Neural progenitor cell (in vitro differentiated cells): Measurements from ENCODE around the gene ZNRF1. TPM values are rescaled to one million over a fixed set of nuclear protein-coding genes. Genes with fewer than 3 reads are reported as not detected.
"Not testable (repeated sequence)": the region's sequence is repeated elsewhere in the genome, so short reads cannot be mapped to it uniquely, and the experiment has no call there.

Source experiments
- DNase-seq: peaks from one replicate; pipeline ENCODE4 v3.0.0-alpha.2; 2016; ENCODE audit warnings: low spot score
- H2AFZ ChIP-seq: fragments of 200-600 bp; sonication (generic); replicated peaks from 2 replicates; pipeline ENCODE4 v1.6.1; 2016; ENCODE audit warnings: antibody characterized with exemption
- H3F3A ChIP-seq: fragments of 200-600 bp; sonication (generic); 2 replicates; pipeline ENCODE4 v1.6.1; 2016; ENCODE audit warnings: antibody characterized with exemption, low read depth
- H3K27ac ChIP-seq: fragments of 200-600 bp; sonication (generic); 2 replicates; pipeline ENCODE4 v1.5.1; 2016; ENCODE audit warnings: mild to moderate bottlenecking
- H3K27me3 ChIP-seq: fragments of 200-600 bp; sonication (generic); 2 replicates; pipeline ENCODE4 v1.6.1; 2016; ENCODE audit warnings: mild to moderate bottlenecking, moderate library complexity
- H3K36me3 ChIP-seq: fragments of 200-600 bp; sonication (generic); 2 replicates; pipeline ENCODE4 v1.5.1; 2016
- H3K4me1 ChIP-seq: fragments of 200-600 bp; sonication (generic); 2 replicates; pipeline ENCODE4 v1.6.1; 2016; ENCODE audit warnings: mixed run types
- H3K4me2 ChIP-seq: fragments of 200-600 bp; sonication (generic); 2 replicates; pipeline ENCODE4 v1.6.1; 2016
- H3K4me3 ChIP-seq: fragments of 200-600 bp; sonication (generic); 2 replicates; pipeline ENCODE4 v1.5.1; 2016
- H3K79me2 ChIP-seq: fragments of 200-600 bp; sonication (generic); 2 replicates; pipeline ENCODE4 v1.6.1; 2016; ENCODE audit warnings: low read depth
- H3K9ac ChIP-seq: fragments of 200-600 bp; sonication (generic); 2 replicates; pipeline ENCODE4 v1.6.1; 2016
- H3K9me3 ChIP-seq: fragments of 200-600 bp; sonication (generic); 2 replicates; pipeline ENCODE4 v1.5.1; 2016; ENCODE audit warnings: low read depth
- H4K20me1 ChIP-seq: fragments of 200-600 bp; sonication (generic); 2 replicates; pipeline ENCODE4 v1.6.1; 2016; ENCODE audit warnings: low read depth
- H3K27ac Mint-ChIP-seq: 3 replicates; pipeline ENCODE4 v1.8.0; 2021; ENCODE audit warnings: mixed read lengths
- H3K27me3 Mint-ChIP-seq: 2 replicates; pipeline ENCODE4 v1.8.0; 2022; ENCODE audit warnings: low read depth, mild to moderate bottlenecking, inconsistent platforms, moderate library complexity, mixed read lengths; ENCODE audit not compliant: insufficient read depth
- H3K36me3 Mint-ChIP-seq: 3 replicates; pipeline ENCODE4 v1.8.0; 2021; ENCODE audit warnings: mixed read lengths
- H3K4me1 Mint-ChIP-seq: 3 replicates; pipeline ENCODE4 v1.8.0; 2021; ENCODE audit warnings: mixed read lengths
- H3K4me3 Mint-ChIP-seq: 3 replicates; pipeline ENCODE4 v1.8.0; 2021; ENCODE audit warnings: mild to moderate bottlenecking, moderate library complexity, mixed read lengths
- H3K9me3 Mint-ChIP-seq: 3 replicates; pipeline ENCODE4 v1.8.0; 2020; ENCODE audit warnings: mixed read lengths
- EZH2 ChIP-seq: fragments of 200-600 bp; sonication (generic); IDR thresholded peaks from 2 replicates; pipeline ENCODE4 v1.6.1; 2017; ENCODE audit warnings: antibody characterized with exemption, mild to moderate bottlenecking, moderate library complexity
- EZH2phosphoT487 ChIP-seq: fragments of 200-600 bp; sonication (generic); IDR thresholded peaks from 2 replicates; pipeline ENCODE4 v1.6.1; 2017; ENCODE audit warnings: antibody characterized with exemption
- total RNA-seq: library from RNA; depleted of rRNA; stranded (reverse); fragments of >200 nt; gene quantifications from 2 replicates; pipeline ENCODE4 v1.2.3, GENCODE V29; 2015; ENCODE audit warnings: low replicate concordance
- TF ChIP-seq, protein P1 (sequence below): fragments of 200-600 bp; sonication (generic); IDR thresholded peaks from 2 replicates; pipeline ENCODE4 v1.5.1; 2017; ENCODE audit warnings: antibody characterized with exemption, mild to moderate bottlenecking

The ZNRF1 gene
- total RNA-seq, 1 donor from 2014 or later, result 9.3 TPM

DNA sequence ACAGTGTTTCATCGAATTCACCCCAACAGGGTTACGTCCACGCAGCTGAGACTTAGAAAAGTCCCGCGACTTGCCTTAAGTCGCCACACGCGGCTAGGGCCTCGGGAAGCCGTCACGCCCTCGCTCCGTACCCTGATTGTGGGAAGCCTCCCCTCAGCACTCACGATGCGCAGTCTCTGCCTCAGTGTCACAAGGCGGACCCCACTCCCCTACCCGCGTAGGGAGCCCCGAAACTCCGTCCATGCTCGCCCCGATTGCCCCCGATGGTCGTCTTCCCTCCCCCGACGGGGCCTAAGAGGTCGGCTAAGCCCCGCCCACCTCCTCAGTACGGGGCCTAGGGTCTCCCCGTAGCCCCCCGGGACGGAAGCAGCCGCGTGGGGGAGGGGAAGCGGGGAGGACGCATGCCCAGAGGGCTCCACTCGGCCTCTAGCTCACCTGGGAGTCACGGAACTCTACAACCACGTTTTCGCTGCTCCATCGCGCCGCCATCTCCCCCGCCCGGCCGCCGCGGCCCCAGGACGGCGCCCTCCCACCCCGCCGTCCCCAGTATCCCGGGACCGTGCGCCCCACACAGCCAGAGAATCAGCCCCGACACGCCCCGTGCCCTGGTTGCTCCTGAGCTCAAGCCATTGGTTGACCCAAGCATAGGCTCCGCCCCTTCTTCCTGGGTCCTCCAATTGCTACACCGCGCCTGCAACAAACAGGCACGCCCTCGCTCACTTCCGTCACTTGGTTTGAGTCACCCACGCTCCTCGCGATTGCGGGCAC lies 14.1 kb upstream of the ZNRF1 start, which contains the start of gene WDR59:
Gene WDR59, minus strand, starts transcription at position 595 of the 768 bp plus-strand sequence. Its CDS starts 106 bp downstream, at position 489.
- Histone ChIP-seq H4K20me1 (peaks cover 6% of the 10 kb centered on the region), H3K36me3 (no peaks in the 10 kb centered on the region), H3K4me2 (peak within 1 kb of the TSS; percentile 96), H3K27me3 (no peaks in the 10 kb centered on the region), H3K4me1 (no peaks in the 10 kb centered on the region), H2AFZ (peak within 1 kb of the TSS; percentile 94), H3F3A (peaks cover 4% of the 10 kb centered on the region), H3K4me3 (peak within 1 kb of the TSS; percentile 96), H3K9ac (peak within 1 kb of the TSS; percentile 73), H3K27ac (no peak within 1 kb of the TSS), H3K79me2 (peaks cover 48% of the 10 kb centered on the region), H3K9me3 (no peaks in the 10 kb centered on the region)
- H3K27me3 Mint-ChIP-seq, result peaks cover 2% of the 10 kb centered on the region
- H3K36me3 Mint-ChIP-seq, result no peaks in the 10 kb centered on the region
- peaks cover 9% of the 10 kb centered on the region for H3K4me1 Mint-ChIP-seq
- no peaks in the 10 kb centered on the region for H3K9me3 Mint-ChIP-seq
- H3K4me3 Mint-ChIP-seq, result peak within 1 kb of the TSS; percentile 96
- peak; percentile 100 for DNase-seq
- peak within 1 kb of the TSS; percentile 92 for H3K27ac Mint-ChIP-seq
- TF ChIP-seq EZH2, result no peak
- no peak for TF ChIP-seq EZH2phosphoT487

DNA sequence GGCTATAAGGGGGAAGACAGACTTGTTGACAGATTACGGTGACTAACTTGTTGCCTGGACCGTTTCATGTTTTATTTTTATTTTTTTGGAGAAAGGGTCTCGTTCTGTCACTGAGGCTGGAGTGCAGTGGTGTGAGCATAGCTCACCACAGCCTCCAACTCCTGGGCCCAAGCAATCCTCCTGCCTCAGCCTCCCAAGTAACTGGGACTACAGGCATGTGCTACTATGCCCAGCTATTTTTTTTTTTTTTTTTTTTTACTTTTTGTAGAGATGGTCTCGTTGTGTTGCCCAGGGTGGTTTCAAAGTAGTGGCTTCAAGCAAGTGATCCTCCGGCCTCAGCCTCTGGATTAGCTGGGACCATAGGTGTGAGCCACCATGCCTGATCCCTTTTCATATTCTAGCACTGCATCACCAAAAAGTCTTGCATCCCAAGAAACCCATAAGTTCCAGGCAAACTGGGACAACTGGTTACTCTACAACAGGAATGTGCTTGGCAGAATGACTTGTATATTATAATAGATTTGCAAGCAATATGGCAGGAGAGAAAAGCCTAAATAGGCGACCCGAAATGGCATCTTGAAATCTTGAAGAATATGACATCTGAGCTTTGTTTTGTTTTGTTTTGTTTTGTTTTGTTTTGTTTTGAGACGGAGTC lies 11.7 kb upstream of the ZNRF1 start:
- Mint-ChIP-seq H3K4me1 (peaks cover 14% of the 10 kb centered on the region), H3K27me3 (peaks cover 2% of the 10 kb centered on the region), H3K4me3 (no peak overlapping the region), H3K9me3 (no peaks in the 10 kb centered on the region), H3K36me3 (no peaks in the 10 kb centered on the region), H3K27ac (no peak overlapping the region)
- Histone ChIP-seq H3K27ac (no peak overlapping the region), H3K9ac (no peak overlapping the region), H3K9me3 (no peaks in the 10 kb centered on the region), H3K79me2 (peaks cover 25% of the 10 kb centered on the region), H3K4me3 (no peak overlapping the region), H2AFZ (no peak overlapping the region), H3K36me3 (no peaks in the 10 kb centered on the region), H3K4me1 (peaks cover 7% of the 10 kb centered on the region), H3F3A (peaks cover 4% of the 10 kb centered on the region), H3K27me3 (no peaks in the 10 kb centered on the region), H4K20me1 (peaks cover 6% of the 10 kb centered on the region), H3K4me2 (no peak overlapping the region)
- TF ChIP-seq, protein P1, sequence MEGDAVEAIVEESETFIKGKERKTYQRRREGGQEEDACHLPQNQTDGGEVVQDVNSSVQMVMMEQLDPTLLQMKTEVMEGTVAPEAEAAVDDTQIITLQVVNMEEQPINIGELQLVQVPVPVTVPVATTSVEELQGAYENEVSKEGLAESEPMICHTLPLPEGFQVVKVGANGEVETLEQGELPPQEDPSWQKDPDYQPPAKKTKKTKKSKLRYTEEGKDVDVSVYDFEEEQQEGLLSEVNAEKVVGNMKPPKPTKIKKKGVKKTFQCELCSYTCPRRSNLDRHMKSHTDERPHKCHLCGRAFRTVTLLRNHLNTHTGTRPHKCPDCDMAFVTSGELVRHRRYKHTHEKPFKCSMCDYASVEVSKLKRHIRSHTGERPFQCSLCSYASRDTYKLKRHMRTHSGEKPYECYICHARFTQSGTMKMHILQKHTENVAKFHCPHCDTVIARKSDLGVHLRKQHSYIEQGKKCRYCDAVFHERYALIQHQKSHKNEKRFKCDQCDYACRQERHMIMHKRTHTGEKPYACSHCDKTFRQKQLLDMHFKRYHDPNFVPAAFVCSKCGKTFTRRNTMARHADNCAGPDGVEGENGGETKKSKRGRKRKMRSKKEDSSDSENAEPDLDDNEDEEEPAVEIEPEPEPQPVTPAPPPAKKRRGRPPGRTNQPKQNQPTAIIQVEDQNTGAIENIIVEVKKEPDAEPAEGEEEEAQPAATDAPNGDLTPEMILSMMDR, result no peak
- no peak for TF ChIP-seq EZH2phosphoT487
- no peak for TF ChIP-seq EZH2
- DNase-seq, result no peak

DNA sequence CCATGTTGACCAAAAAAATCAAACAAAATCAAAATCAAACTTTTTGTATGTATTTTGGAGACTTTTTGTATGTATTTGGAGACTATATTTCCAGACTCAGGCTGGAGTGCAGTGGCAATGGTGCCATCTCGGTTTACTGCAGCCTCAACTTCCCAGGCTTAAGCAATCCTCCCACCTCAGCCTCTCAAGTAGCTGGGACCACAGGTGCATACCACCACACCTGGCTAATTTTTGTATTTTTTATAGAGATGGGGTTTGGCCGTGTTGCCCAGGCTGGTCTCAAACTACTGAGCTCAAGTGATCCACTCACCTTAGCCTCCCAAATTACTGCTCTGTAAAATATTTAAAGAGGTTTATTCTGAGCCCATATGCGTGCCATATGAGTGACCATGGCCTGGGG lies 9.0 kb upstream of the ZNRF1 start:
- H3K4me3 Mint-ChIP-seq, H2AFZ ChIP-seq, H3K9me3 Mint-ChIP-seq, H3K4me2 ChIP-seq, H3K4me1 Mint-ChIP-seq, H3K79me2 ChIP-seq, H3K9ac ChIP-seq, H3K27ac Mint-ChIP-seq, H3K36me3 ChIP-seq, H3K27me3 ChIP-seq, DNase-seq, H3K27ac ChIP-seq, H3F3A ChIP-seq, H3K27me3 Mint-ChIP-seq, H4K20me1 ChIP-seq, H3K4me3 ChIP-seq, H3K4me1 ChIP-seq, H3K36me3 Mint-ChIP-seq, H3K9me3 ChIP-seq: not testable (repeated sequence)

DNA sequence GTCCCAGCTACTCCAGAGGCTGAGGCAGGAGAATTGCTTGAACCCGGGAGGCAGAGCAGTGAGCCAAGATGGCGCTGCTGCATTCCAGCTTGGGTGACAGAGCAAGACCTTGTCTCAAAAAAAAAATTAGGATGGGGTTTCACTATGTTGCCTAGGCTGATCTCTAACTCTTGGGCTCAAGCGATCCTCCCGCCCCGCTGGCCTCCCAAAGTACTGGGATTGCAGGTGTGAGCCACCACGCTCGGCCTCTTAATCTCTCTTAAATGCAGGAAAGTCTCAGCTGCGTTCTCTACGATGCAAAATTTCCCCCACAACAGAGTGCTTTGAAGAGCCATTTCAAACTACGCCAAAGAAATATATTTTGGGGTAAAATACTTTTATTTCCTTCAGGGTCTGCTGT lies 8.0 kb upstream of the ZNRF1 start:
- H3K27ac Mint-ChIP-seq, result no peak overlapping the region
- H3K4me3 Mint-ChIP-seq, result no peak overlapping the region

More for the DNA sequence above, 8.0 kb upstream of the ZNRF1 start:
- H3K27me3 Mint-ChIP-seq, result peaks cover 4% of the 10 kb centered on the region
- peaks cover 5% of the 10 kb centered on the region for H3K4me1 Mint-ChIP-seq
- H3K9ac ChIP-seq, result no peak overlapping the region
- H3K4me3 ChIP-seq, result no peak overlapping the region
- H4K20me1 ChIP-seq, result no peaks in the 10 kb centered on the region
- no peak for TF ChIP-seq EZH2phosphoT487
- TF ChIP-seq EZH2, result no peak
- TF ChIP-seq, protein P1, result no peak
- H3K9me3 ChIP-seq, result no peaks in the 10 kb centered on the region
- H2AFZ ChIP-seq, result no peak overlapping the region
- no peaks in the 10 kb centered on the region for H3K79me2 ChIP-seq
- no peak overlapping the region for H3K27ac ChIP-seq
- H3F3A ChIP-seq, result no peaks in the 10 kb centered on the region
- H3K9me3 Mint-ChIP-seq, result no peaks in the 10 kb centered on the region
- peaks cover 7% of the 10 kb centered on the region for H3K4me1 ChIP-seq
- H3K27me3 ChIP-seq, result no peaks in the 10 kb centered on the region
- no peak for DNase-seq
- no peak overlapping the region for H3K4me2 ChIP-seq
- H3K36me3 ChIP-seq, result no peaks in the 10 kb centered on the region
- H3K36me3 Mint-ChIP-seq, result no peaks in the 10 kb centered on the region
